ENCODE data around the gene PIK3R1.
A peak's percentile ranks its signal among the peaks of the same experiment; 100 is the strongest.
"Not testable (repeated sequence)": the region's sequence is repeated elsewhere in the genome, so short reads cannot be mapped to it uniquely, and the experiment has no call there.

The PIK3R1 gene

GRCh38 chr5:68229416-68229815 is 13.9 kb downstream of the PIK3R1 start:
- peak; percentile 79 for DNase-seq

GRCh38 chr5:68230285-68230684 is 14.7 kb downstream of the PIK3R1 start:
- DNase-seq, result no peak

- DNase-seq, result no peak
Measured at GRCh38 chr5:68231414-68232076, 16.0 kb downstream of the PIK3R1 start.

GRCh38 chr5:68232277-68232676 is 16.7 kb downstream of the PIK3R1 start:
- DNase-seq, result peak; percentile 24

DNA sequence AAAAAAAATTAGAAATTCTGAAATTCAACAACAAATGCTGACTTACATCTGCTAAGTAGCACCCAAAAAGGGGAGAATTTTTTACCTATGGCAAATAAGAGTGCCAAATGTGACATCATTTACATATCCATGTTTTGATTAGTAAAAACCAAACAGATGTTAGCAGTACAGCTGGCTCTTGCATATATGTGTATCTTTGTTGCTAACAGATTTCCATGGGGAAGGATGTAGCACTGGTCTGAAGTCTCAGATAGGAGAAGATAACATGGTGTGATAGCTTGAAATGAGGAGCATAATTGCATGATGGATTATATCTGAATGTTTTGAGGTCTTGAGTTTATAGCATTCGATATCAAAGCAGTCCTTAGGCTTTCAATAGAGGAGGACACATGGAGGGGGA is 17.5 kb downstream of the PIK3R1 start:
- no peak for DNase-seq

DNA sequence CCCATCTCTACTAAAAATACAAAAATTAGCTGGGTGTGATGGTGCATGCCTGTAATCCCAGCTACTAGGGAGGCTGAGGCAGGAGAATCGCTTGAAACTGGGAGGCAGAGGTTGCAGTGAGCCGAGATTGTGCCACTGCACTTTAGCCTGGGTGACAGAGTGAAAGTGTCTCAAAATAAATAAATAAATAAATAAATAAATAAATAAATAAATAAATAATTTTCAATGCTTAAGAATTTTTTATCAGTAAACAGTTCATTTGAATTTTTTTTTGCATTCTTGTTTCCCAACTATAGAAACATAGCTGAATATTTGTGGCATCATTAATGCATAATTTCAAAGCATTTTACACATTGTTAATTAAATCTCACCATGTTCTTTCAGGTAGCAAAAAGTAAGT is 19.7 kb downstream of the PIK3R1 start:
- not testable (repeated sequence) for DNase-seq

DNA sequence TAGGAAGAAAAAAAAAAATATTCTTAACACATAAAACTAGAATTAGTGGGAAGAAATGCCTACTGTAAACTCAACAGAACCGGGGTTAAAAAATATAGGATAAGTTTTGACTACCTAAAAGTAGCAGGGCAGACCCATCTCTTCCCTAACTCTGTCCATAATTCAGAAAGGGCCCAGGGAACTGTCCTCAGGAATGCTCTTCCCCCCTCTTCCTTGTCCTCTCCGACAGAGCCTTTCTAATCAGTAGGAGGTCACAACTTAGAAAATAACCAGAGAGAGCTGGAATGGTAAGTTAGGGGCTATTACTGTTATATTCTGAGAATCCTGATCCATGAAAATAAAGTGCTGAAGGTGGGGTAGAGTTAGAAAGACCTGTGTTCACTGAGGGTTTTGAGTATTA is 22.2 kb downstream of the PIK3R1 start:
- DNase-seq, result no peak

DNA sequence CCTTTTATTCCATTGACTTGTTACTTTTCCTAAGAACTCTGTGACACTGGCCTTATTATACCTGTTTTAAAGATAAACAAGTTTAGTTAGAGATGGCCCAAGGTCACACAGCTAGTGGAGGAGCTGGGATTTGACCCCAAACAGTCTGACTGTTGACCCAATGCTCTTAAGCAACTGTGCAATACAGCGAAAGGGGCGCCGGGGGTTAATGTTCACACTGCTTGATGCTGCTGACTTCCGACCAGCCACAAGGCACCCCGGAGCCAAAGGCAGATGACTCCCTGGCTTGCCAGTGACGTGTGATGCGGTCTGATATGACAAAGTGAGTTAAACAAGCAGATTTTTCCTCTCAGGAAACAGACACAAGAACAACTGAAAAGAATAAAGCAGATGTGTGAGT is 23.9 kb downstream of the PIK3R1 start:
- DNase-seq, result peak; percentile 91

GRCh38 chr5:68240202-68240601 is 24.6 kb downstream of the PIK3R1 start:
- DNase-seq, result peak; percentile 75

- peak; percentile 52 for DNase-seq
Measured at GRCh38 chr5:68240771-68241170, 25.2 kb downstream of the PIK3R1 start.

GRCh38 chr5:68242743-68243142 is 27.2 kb downstream of the PIK3R1 start:
- DNase-seq, result peak; percentile 87

- peak; percentile 49 for DNase-seq
Measured at GRCh38 chr5:68243251-68243650, 27.7 kb downstream of the PIK3R1 start.

DNA sequence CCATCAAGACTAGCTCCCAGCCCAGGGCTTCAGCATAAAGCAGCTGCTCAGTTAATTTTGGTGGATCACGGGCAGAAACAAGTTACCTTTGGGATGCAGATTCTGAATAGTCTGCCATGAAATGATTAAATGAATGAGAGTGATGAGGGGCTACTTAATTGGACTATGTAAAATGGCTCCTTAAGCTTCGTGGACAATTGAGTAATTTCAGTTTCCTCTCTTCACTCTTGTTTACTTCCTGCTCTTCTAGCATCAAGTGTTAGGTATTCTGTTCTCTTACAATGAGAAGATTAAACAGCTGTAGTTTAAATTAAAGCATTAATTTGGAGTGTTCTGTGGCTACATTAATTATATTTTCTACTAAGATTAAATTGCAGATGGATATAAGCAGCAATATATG is 28.1 kb downstream of the PIK3R1 start:
- DNase-seq, result peak; percentile 53

- peak; percentile 90 for DNase-seq
Measured at GRCh38 chr5:68245319-68245718, 29.8 kb downstream of the PIK3R1 start.

DNA sequence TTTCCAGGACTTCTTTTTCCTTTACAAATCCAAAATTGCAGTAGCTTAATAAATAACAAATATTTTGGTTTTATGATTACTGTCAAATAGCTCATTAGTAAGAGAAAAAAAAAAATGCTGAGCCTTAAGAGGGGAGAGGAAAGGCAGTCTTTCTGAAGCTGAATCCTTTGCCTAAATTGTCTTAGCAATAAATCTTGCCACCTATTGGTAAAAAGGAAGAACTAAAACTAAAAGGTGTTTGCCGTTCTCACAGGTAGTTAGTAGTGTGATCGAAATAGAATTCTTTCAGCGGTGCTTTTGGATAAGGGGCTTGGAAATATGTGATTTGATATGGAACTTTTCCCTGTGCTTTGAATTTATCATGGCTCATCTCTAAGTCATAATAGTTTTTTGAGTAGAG is 31.2 kb downstream of the PIK3R1 start:
- peak; percentile 57 for DNase-seq

- no peak for DNase-seq
Measured at GRCh38 chr5:68247627-68248026, 32.1 kb downstream of the PIK3R1 start.

- DNase-seq, result no peak
Measured at GRCh38 chr5:68248896-68249295, 33.3 kb downstream of the PIK3R1 start.

- peak; percentile 23 for DNase-seq
Measured at GRCh38 chr5:68249520-68249919, 34.0 kb downstream of the PIK3R1 start.

GRCh38 chr5:68250661-68251298 is 35.2 kb downstream of the PIK3R1 start:
- DNase-seq, result peak; percentile 53

- DNase-seq, result peak; percentile 54
Measured at GRCh38 chr5:68251386-68251785, 35.8 kb downstream of the PIK3R1 start.

DNA sequence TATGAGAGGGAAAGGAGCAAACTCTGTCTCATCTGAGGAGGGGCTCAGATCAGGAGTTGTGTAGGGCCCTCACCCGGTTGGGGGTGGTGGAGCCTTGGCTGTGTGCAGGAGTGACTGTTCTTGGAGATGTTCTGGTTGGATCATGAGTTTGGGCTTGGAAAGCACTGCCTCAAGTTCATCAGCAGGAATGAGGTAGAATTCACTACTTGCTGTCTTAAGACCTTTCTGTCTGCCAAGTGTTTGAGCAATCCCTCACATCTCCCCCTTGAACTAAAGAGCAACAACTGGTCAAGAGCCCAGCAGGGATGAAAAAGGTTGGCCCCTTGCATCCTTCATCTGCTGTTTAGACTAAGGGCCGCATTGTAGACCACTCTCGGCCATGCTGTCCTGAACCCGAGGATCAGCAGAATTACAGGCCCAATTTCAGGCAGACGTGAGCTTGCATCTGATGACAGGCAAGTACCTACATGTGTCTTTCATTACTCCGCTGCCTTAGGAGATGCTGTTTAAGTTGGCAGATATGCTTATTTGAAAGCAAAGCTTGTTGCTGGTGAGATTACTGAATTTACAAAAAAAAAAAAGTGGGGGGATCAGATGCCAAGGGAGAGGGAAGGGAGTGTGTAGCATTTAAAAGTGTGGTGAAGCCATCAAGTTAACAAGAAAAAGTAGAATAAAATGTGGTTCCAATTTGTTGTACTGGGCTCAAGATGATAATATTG is 36.4 kb downstream of the PIK3R1 start:
- DNase-seq, result peak; percentile 57

DNA sequence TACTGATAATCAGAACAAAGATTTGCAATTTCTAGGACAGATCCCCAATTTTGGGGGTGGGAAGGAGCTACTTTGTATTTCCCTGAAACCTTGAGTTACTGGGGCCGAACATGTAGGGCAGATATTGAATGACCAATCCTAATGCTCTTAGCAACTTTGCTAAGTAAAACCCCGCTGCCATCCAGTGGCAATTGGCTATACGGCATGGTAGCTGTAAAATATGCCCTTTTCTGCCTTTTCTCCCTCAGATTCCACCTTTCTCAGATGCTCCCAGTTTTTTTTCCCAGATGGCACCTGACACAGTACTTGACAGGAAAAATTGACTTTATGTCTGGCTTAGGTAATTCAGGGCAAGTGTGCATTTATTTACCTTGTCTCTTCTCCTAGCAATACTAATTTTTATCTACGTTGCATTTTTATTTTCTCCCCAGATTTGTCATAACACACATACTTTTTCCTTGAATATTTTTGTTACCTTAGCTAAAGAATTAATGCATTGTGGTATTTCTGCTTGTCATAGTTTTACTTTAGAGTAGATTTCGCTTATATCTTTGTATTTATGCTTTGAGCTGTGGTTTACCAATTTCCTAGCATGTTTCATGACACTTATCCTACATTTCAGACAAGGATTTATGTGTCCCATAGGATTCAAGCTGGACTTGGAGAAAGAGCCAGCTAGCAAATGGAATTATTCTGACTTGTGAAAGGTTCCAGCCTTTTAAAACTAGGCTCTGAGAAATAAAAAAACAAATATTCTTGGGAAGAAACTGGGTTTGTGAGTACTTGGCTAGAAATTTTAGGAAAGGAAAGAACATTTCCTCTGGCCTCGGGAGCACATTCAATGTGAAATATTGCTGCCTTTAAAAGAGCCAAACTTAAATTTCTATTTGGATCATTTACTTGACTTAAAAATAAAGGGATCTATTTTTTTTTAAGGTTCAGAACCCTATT is 37.4 kb downstream of the PIK3R1 start:
- peak; percentile 95 for DNase-seq

Data from NCI-H69 (cell line).